H9 (cell line): Measurements from ENCODE around the gene FAM8A1. TPM values are rescaled to one million over a fixed set of nuclear protein-coding genes. Genes with fewer than 3 reads are reported as not detected.

Source experiments
- DNase-seq: peaks from one replicate; pipeline ENCODE4 v3.0.0-alpha.2; 2017
- H2AFZ ChIP-seq: one replicate; pipeline ENCODE4 v1.6.1; 2013; ENCODE audit warnings: mild to moderate bottlenecking, low read length, control low read depth, moderate library complexity
- H2AK5ac ChIP-seq: 2 replicates; pipeline ENCODE4 v1.6.1; 2013; ENCODE audit warnings: low read length, control low read depth, mixed read lengths; ENCODE audit not compliant: insufficient read length
- H2BK120ac ChIP-seq: one replicate; pipeline ENCODE4 v1.6.1; 2013; ENCODE audit warnings: low read depth, mild to moderate bottlenecking, low read length, control low read depth, inconsistent platforms; ENCODE audit not compliant: poor library complexity, severe bottlenecking
- H2BK12ac ChIP-seq: 2 replicates; pipeline ENCODE4 v1.6.1; 2013; ENCODE audit warnings: low read length, control low read depth, mixed read lengths, low read depth; ENCODE audit not compliant: insufficient read length
- H2BK15ac ChIP-seq: 2 replicates; pipeline ENCODE4 v1.6.1; 2013; ENCODE audit warnings: low read depth, low read length, control low read depth
- H2BK20ac ChIP-seq: one replicate; pipeline ENCODE4 v1.6.1; 2013; ENCODE audit warnings: low read depth, mild to moderate bottlenecking, low read length, control low read depth, inconsistent platforms; ENCODE audit not compliant: poor library complexity, severe bottlenecking
- H2BK5ac ChIP-seq: 2 replicates; pipeline ENCODE4 v1.6.1; 2013; ENCODE audit warnings: low read length, control low read depth, mixed read lengths; ENCODE audit not compliant: insufficient read length
- H3K14ac ChIP-seq: 2 replicates; pipeline ENCODE4 v1.6.1; 2013; ENCODE audit warnings: low read length, control low read depth; ENCODE audit not compliant: insufficient read depth
- H3K18ac ChIP-seq: 2 replicates; pipeline ENCODE4 v1.6.1; 2013; ENCODE audit warnings: low read depth, mild to moderate bottlenecking, mixed read lengths, low read length, control low read depth; ENCODE audit not compliant: insufficient read length
- H3K23ac ChIP-seq: 2 replicates; pipeline ENCODE4 v1.6.1; 2013; ENCODE audit warnings: low read length, control low read depth, mixed read lengths, low read depth; ENCODE audit not compliant: insufficient read length
- H3K23me2 ChIP-seq: 2 replicates; pipeline ENCODE4 v1.6.1; 2013; ENCODE audit warnings: low read depth, mild to moderate bottlenecking, mixed read lengths, low read length, control low read depth; ENCODE audit not compliant: insufficient read length, poor library complexity, severe bottlenecking
- H3K27ac ChIP-seq: 2 replicates; pipeline ENCODE4 v1.5.1; 2013; ENCODE audit warnings: low read length, control low read depth, mixed read lengths, low read depth; ENCODE audit not compliant: insufficient read length
- H3K27me3 ChIP-seq: 2 replicates; pipeline ENCODE4 v1.6.1; 2013; ENCODE audit warnings: low read length, control low read depth, inconsistent platforms; ENCODE audit not compliant: insufficient read depth
- H3K4ac ChIP-seq: 2 replicates; pipeline ENCODE4 v1.6.1; 2013; ENCODE audit warnings: low read depth, mild to moderate bottlenecking, control low read depth, inconsistent platforms, low read length, moderate library complexity
- H3K4me1 ChIP-seq: 2 replicates; pipeline ENCODE4 v1.6.1; 2013; ENCODE audit warnings: low read length, control low read depth, inconsistent platforms; ENCODE audit not compliant: insufficient read depth
- H3K4me2 ChIP-seq: 2 replicates; pipeline ENCODE4 v1.6.1; 2013; ENCODE audit warnings: low read length, control low read depth, mixed read lengths; ENCODE audit not compliant: insufficient read length, insufficient read depth
- H3K56ac ChIP-seq: 2 replicates; pipeline ENCODE4 v1.6.1; 2013; ENCODE audit warnings: low read depth, mild to moderate bottlenecking, mixed read lengths, low read length, control low read depth; ENCODE audit not compliant: insufficient read length
- H3K79me1 ChIP-seq: 2 replicates; pipeline ENCODE4 v1.6.1; 2013; ENCODE audit warnings: low read depth, mild to moderate bottlenecking, moderate library complexity, low read length, control low read depth, inconsistent platforms; ENCODE audit not compliant: insufficient read depth, poor library complexity, severe bottlenecking
- H3K79me2 ChIP-seq: 2 replicates; pipeline ENCODE4 v1.6.1; 2013; ENCODE audit warnings: low read length, control low read depth, inconsistent platforms; ENCODE audit not compliant: insufficient read depth
- H3K9ac ChIP-seq: 2 replicates; pipeline ENCODE4 v1.6.1; 2013; ENCODE audit warnings: low read length, control low read depth, mixed read lengths; ENCODE audit not compliant: insufficient read length; ENCODE audit errors: extremely low read depth
- H3K9me3 ChIP-seq: one replicate; pipeline ENCODE4 v1.6.1; 2013; ENCODE audit warnings: low read depth, low read length, inconsistent platforms; ENCODE audit not compliant: control insufficient read depth
- H3T11ph ChIP-seq: one replicate; pipeline ENCODE4 v1.6.1; 2013; ENCODE audit warnings: mild to moderate bottlenecking, low read length, control low read depth, inconsistent platforms
- H4K20me1 ChIP-seq: one replicate; pipeline ENCODE4 v1.6.1; 2013; ENCODE audit not compliant: control insufficient read depth, insufficient read length, insufficient read depth
- H4K5ac ChIP-seq: 2 replicates; pipeline ENCODE4 v1.6.1; 2013; ENCODE audit warnings: low read depth, mild to moderate bottlenecking, mixed read lengths, low read length, control low read depth; ENCODE audit not compliant: insufficient read length
- H4K8ac ChIP-seq: replicated peaks from 2 replicates; pipeline ENCODE4 v1.6.1; 2013; ENCODE audit warnings: low read length, control low read depth, mixed read lengths, low read depth; ENCODE audit not compliant: insufficient read length
- H4K91ac ChIP-seq: 2 replicates; pipeline ENCODE4 v1.6.1; 2013; ENCODE audit warnings: low read depth, mild to moderate bottlenecking, moderate library complexity, mixed read lengths, low read length, control low read depth; ENCODE audit not compliant: insufficient read length
- H3K27ac Mint-ChIP-seq, 3 experiments: 2 replicates in 2 of 3; 3 replicates in 1 of 3; pipeline ENCODE4 v1.8.0; 2020 to 2021; ENCODE audit warnings: mixed read lengths in 3 of 3, mild to moderate bottlenecking in 1 of 3, moderate library complexity in 1 of 3
- H3K27me3 Mint-ChIP-seq: 2 replicates; pipeline ENCODE4 v1.8.0; 2021; ENCODE audit warnings: low read depth, mild to moderate bottlenecking, moderate library complexity, mixed read lengths
- H3K36me3 Mint-ChIP-seq, 3 experiments: 2 replicates in 2 of 3; 3 replicates in 1 of 3; pipeline ENCODE4 v1.8.0; 2020 to 2021; ENCODE audit warnings: low read depth in 3 of 3, mixed read lengths in 3 of 3; ENCODE audit not compliant: insufficient read depth in 1 of 3
- H3K4me1 Mint-ChIP-seq, 2 experiments: 2 replicates each; pipeline ENCODE4 v1.8.0; 2020; ENCODE audit warnings: mixed read lengths in 2 of 2
- H3K4me3 Mint-ChIP-seq, 2 experiments: 2 replicates in 1 of 2; 3 replicates in 1 of 2; pipeline ENCODE4 v1.8.0; 2020 to 2021; ENCODE audit warnings: mild to moderate bottlenecking in 2 of 2, mixed read lengths in 2 of 2, moderate library complexity in 1 of 2
- H3K9me3 Mint-ChIP-seq, 2 experiments: 2 replicates in 1 of 2; 3 replicates in 1 of 2; pipeline ENCODE4 v1.8.0; 2020; ENCODE audit warnings: mild to moderate bottlenecking in 2 of 2, mixed read lengths in 2 of 2, moderate library complexity in 1 of 2
- CTCF ChIP-seq: fragments of 200-600 bp; sonication (generic); conservative IDR thresholded peaks from 3 replicates; pipeline ENCODE4 v1.8.0; 2021; ENCODE audit warnings: antibody characterized with exemption, mild to moderate bottlenecking
- WGBS: extraction: QIAGEN DNeasy Blood & Tissue Kit; methylation state at CpG from one replicate; pipeline ENCODE4 v1.1.7; 2013; ENCODE audit warnings: missing lambda C conversion rate, low lambda C conversion rate, mixed read lengths; ENCODE audit not compliant: insufficient read length; ENCODE audit errors: extremely low coverage; 5-methylcytosine and 5-hydroxymethylcytosine counted together
- total RNA-seq: library from RNA; stranded (reverse); gene quantifications from 2 replicates; pipeline ENCODE4 v1.2.1, GENCODE V29; 2021

The FAM8A1 gene
- total RNA-seq, 1 experiment from 2014 or later = 11.0 TPM

- H3K4ac ChIP-seq = no peak overlapping the region
- H3K23me2 ChIP-seq = no peaks in the 10 kb centered on the region
- H3K9ac ChIP-seq = no peak overlapping the region
- H4K20me1 ChIP-seq = no peaks in the 10 kb centered on the region
- H2BK120ac ChIP-seq = no peak overlapping the region
- no peak overlapping the region for H2AFZ ChIP-seq
- no peaks in the 10 kb centered on the region for H3K9me3 ChIP-seq
- Mint-ChIP-seq H3K4me3 (no peak overlapping the region), H3K27me3 (no peaks in the 10 kb centered on the region), H3K36me3 (peaks cover 49 to 88% (median 83%) of the 10 kb centered on the region in 3 experiments; a peak in 6 of 7 replicates), H3K9me3 (no peaks in the 10 kb centered on the region), H3K4me1 (no peaks in the 10 kb centered on the region), H3K27ac (peak overlapping the region in 2 of 3 experiments; percentile 44; a peak in 1 of 7 replicates)
- no peaks in the 10 kb centered on the region for H3K79me2 ChIP-seq
- no peak overlapping the region for H3K27ac ChIP-seq
- no peak overlapping the region for H4K5ac ChIP-seq
- DNase-seq = no peak
- no peaks in the 10 kb centered on the region for H3K27me3 ChIP-seq
- H2BK20ac ChIP-seq = no peak overlapping the region
- H2BK15ac ChIP-seq = no peak overlapping the region
- no peaks in the 10 kb centered on the region for H3K79me1 ChIP-seq
- H3K18ac ChIP-seq = no peak overlapping the region
- H4K8ac ChIP-seq = no peak overlapping the region
- H2BK5ac ChIP-seq = no peak overlapping the region
- no peak overlapping the region for H3K56ac ChIP-seq
- no peak overlapping the region for H3K14ac ChIP-seq
- no peak for TF ChIP-seq CTCF
- no peak overlapping the region for H3K4me2 ChIP-seq
- H3K23ac ChIP-seq = no peak overlapping the region
- no CpG with 5 or more reads among the region's 1 CpG for whole genome bisulfite sequencing
- H2BK12ac ChIP-seq = no peak overlapping the region
- no peak overlapping the region for H3T11ph ChIP-seq
- H3K4me1 ChIP-seq = no peaks in the 10 kb centered on the region
- no peak overlapping the region for H2AK5ac ChIP-seq
- no peak overlapping the region for H4K91ac ChIP-seq
Observed at GRCh38 chr6:17628873-17629272, 28.8 kb downstream of the FAM8A1 start.
